Left ventricle myocardium inferior (tissue), 1 donor: ENCODE measurements around the gene GRIN2D. TPM values are rescaled to one million over a fixed set of nuclear protein-coding genes. Genes with fewer than 3 reads are reported as not detected.

Experiments used
- DNase-seq: peaks from one replicate; pipeline ENCODE4 v3.0.0-alpha.2; 2020
- H3K27ac ChIP-seq: fragments of 200-600 bp; replicated peaks from 2 replicates; pipeline ENCODE4 v1.8.0; 2021
- H3K27me3 ChIP-seq: fragments of 200-600 bp; 2 replicates; pipeline ENCODE4 v1.8.0; 2021; ENCODE audit warnings: low read depth
- H3K36me3 ChIP-seq: fragments of 200-600 bp; 2 replicates; pipeline ENCODE4 v1.8.0; 2021
- H3K4me1 ChIP-seq: fragments of 200-600 bp; 2 replicates; pipeline ENCODE4 v1.8.0; 2021
- H3K4me3 ChIP-seq: fragments of 200-600 bp; 2 replicates; pipeline ENCODE4 v1.8.0; 2021; ENCODE audit warnings: mild to moderate bottlenecking, moderate library complexity
- H3K9me3 ChIP-seq: fragments of 200-600 bp; replicated peaks from 2 replicates; pipeline ENCODE4 v1.8.0; 2021
- intact Hi-C: fragments of 100-400 bp; cut with micrococcal nuclease; formaldehyde crosslinking; loops from one replicate; pipeline ENCODE4 v1.11.0; 2022
- total RNA-seq: library from RNA; stranded (reverse); fragmentation: NEBNext Ultra II Directional; extraction: Animal tissue kit (Norgen Biotek cat#: 25700); gene quantifications from one replicate; pipeline ENCODE4 v1.2.1, GENCODE V29; 2021
- TF ChIP-seq, protein P1 (sequence below): fragments of 200-600 bp; IDR thresholded peaks from 2 replicates; pipeline ENCODE4 v1.8.0; 2021; ENCODE audit warnings: antibody characterized with exemption, mild to moderate bottlenecking, borderline replicate concordance
- donor health status: DM: no; HTN: yes; CAD: no; lungs with severe emphysema.

GRIN2D gene
- total RNA-seq, 1 donor from 2014 or later, result 0.30 TPM

GRCh38 chr19:48364598-48365348 lies 28.7 kb upstream of the GRIN2D start:
- H3K27ac ChIP-seq, result peak overlapping the region; percentile 95
- no peaks in the 10 kb centered on the region for H3K9me3 ChIP-seq
- TF ChIP-seq, protein P1, sequence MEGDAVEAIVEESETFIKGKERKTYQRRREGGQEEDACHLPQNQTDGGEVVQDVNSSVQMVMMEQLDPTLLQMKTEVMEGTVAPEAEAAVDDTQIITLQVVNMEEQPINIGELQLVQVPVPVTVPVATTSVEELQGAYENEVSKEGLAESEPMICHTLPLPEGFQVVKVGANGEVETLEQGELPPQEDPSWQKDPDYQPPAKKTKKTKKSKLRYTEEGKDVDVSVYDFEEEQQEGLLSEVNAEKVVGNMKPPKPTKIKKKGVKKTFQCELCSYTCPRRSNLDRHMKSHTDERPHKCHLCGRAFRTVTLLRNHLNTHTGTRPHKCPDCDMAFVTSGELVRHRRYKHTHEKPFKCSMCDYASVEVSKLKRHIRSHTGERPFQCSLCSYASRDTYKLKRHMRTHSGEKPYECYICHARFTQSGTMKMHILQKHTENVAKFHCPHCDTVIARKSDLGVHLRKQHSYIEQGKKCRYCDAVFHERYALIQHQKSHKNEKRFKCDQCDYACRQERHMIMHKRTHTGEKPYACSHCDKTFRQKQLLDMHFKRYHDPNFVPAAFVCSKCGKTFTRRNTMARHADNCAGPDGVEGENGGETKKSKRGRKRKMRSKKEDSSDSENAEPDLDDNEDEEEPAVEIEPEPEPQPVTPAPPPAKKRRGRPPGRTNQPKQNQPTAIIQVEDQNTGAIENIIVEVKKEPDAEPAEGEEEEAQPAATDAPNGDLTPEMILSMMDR, result no peak
- H3K4me1 ChIP-seq, result peaks cover 11% of the 10 kb centered on the region
- intact Hi-C loops, result no loop called here
- H3K27me3 ChIP-seq, result no peaks in the 10 kb centered on the region
- H3K4me3 ChIP-seq, result peak overlapping the region; percentile 79
- no peak for DNase-seq
- peaks cover 4% of the 10 kb centered on the region for H3K36me3 ChIP-seq

DNA sequence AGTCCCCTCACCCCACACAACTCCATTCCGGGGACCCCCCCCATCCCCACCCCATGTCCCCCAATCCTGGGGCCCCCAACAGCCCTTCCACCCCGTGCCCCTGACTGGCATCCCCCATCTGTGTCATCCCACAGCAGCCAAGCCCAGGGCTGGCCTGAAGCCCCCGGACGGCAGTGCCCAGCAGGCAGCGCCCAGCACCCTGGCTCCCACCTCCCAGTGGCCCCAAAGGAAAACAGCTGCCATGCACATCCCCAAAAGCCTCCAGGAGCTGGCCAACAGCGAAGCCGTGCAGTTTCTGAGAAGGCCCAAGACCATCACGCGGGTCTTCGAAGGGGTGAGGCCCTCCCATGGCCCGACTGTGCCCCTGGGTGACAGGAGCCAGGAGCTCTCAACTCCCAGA lies 27.9 kb upstream of the GRIN2D start:
- DNase-seq, result no peak
- H3K4me3 ChIP-seq, result no peak overlapping the region
- no peaks in the 10 kb centered on the region for H3K36me3 ChIP-seq
- intact Hi-C loops, result no loop called here
- no peaks in the 10 kb centered on the region for H3K27me3 ChIP-seq
- peaks cover 11% of the 10 kb centered on the region for H3K4me1 ChIP-seq
- no peak overlapping the region for H3K27ac ChIP-seq
- H3K9me3 ChIP-seq, result no peaks in the 10 kb centered on the region
- TF ChIP-seq, protein P1, result no peak

- Histone ChIP-seq H3K27me3 (no peaks in the 10 kb centered on the region), H3K4me1 (peaks cover 11% of the 10 kb centered on the region), H3K9me3 (no peaks in the 10 kb centered on the region), H3K4me3 (no peak overlapping the region), H3K27ac (no peak overlapping the region), H3K36me3 (no peaks in the 10 kb centered on the region)
- TF ChIP-seq, protein P1, result no peak
- intact Hi-C loops, result no loop called here
- no peak for DNase-seq
Observed at GRCh38 chr19:48367855-48368254, 25.6 kb upstream of the GRIN2D start.

GRCh38 chr19:48368936-48369335 lies 24.5 kb upstream of the GRIN2D start:
- TF ChIP-seq, protein P1, result no peak
- intact Hi-C loops, result no loop called here

DNA sequence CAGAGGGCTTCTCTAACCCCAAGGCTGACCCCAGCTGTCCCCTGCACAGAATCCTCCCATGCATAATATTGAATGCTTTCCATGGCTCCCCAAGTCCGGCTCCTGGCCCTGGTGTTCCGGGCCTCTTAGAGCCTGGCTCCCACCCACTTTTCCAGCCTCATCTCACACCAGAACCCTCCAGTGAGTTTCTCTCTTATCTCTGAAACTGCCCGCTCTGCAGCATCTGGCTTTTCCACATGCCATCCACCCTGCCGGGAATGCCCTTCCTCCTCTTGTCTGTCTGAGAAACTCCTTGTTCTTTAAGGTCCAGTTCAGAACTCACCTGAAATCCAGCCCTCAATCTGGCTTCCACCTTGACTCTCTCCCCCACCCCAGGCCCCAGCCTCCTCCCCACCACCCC lies 22.5 kb upstream of the GRIN2D start:
- no peaks in the 10 kb centered on the region for H3K9me3 ChIP-seq
- DNase-seq, result no peak
- no peaks in the 10 kb centered on the region for H3K36me3 ChIP-seq
- intact Hi-C loops, result no loop called here
- H3K27ac ChIP-seq, result no peak overlapping the region
- H3K4me1 ChIP-seq, result no peaks in the 10 kb centered on the region
- TF ChIP-seq, protein P1, result no peak
- H3K27me3 ChIP-seq, result no peaks in the 10 kb centered on the region
- no peak overlapping the region for H3K4me3 ChIP-seq

More at GRCh38 chr19:48368936-48369335, 24.5 kb upstream of the GRIN2D start:
- Histone ChIP-seq H3K9me3 (no peaks in the 10 kb centered on the region), H3K27me3 (no peaks in the 10 kb centered on the region), H3K4me3 (no peak overlapping the region), H3K27ac (no peak overlapping the region), H3K4me1 (peaks cover 6% of the 10 kb centered on the region), H3K36me3 (no peaks in the 10 kb centered on the region)
- no peak for DNase-seq
